HG02852 (cell line): ENCODE measurements around the gene CCDC3.

ENCODE experiments used
- ATAC-seq: cut with Tn5 transposase; IDR thresholded peaks from one replicate; pipeline ENCODE4 v1.9.1; 2021; ENCODE audit warnings: mild to moderate bottlenecking, moderate library complexity; ENCODE audit not compliant: unreplicated experiment

The CCDC3 gene

GRCh38 chr10:12965571-12965970 lies 35.9 kb downstream of the CCDC3 start:
- no peak for ATAC-seq

GRCh38 chr10:12962556-12962955 lies 39.0 kb downstream of the CCDC3 start:
- ATAC-seq = no peak

GRCh38 chr10:12961416-12962205 lies 39.9 kb downstream of the CCDC3 start:
- no peak for ATAC-seq

GRCh38 chr10:12960941-12961340 lies 40.6 kb downstream of the CCDC3 start:
- ATAC-seq = no peak

GRCh38 chr10:12960334-12960898 lies 41.1 kb downstream of the CCDC3 start:
- ATAC-seq = no peak

- ATAC-seq = no peak
Observed at GRCh38 chr10:12958546-12959110, 42.9 kb downstream of the CCDC3 start.

- no peak for ATAC-seq
Observed at GRCh38 chr10:12957081-12957480, 44.4 kb downstream of the CCDC3 start.

- no peak for ATAC-seq
Observed at GRCh38 chr10:12954866-12955265, 46.6 kb downstream of the CCDC3 start.

- no peak for ATAC-seq
Observed at GRCh38 chr10:12950583-12951128, 50.9 kb downstream of the CCDC3 start.

GRCh38 chr10:12949248-12949647 lies 52.3 kb downstream of the CCDC3 start:
- no peak for ATAC-seq

- ATAC-seq = no peak
Observed at GRCh38 chr10:12947741-12948140, 53.8 kb downstream of the CCDC3 start.

- no peak for ATAC-seq
Observed at GRCh38 chr10:12946372-12946771, 55.1 kb downstream of the CCDC3 start.

GRCh38 chr10:12945690-12946359 lies 55.7 kb downstream of the CCDC3 start:
- no peak for ATAC-seq

GRCh38 chr10:12944931-12945330 lies 56.6 kb downstream of the CCDC3 start:
- no peak for ATAC-seq

GRCh38 chr10:12943425-12943824 lies 58.1 kb downstream of the CCDC3 start:
- no peak for ATAC-seq

- no peak for ATAC-seq
Observed at GRCh38 chr10:12941966-12942365, 59.5 kb downstream of the CCDC3 start.

GRCh38 chr10:12940791-12941190 lies 60.7 kb downstream of the CCDC3 start:
- ATAC-seq = no peak

GRCh38 chr10:12938271-12938670 lies 63.2 kb downstream of the CCDC3 start:
- ATAC-seq = no peak

GRCh38 chr10:12937527-12937926 lies 64.0 kb downstream of the CCDC3 start:
- ATAC-seq = no peak

- no peak for ATAC-seq
Observed at GRCh38 chr10:12934777-12935176, 66.7 kb downstream of the CCDC3 start.

GRCh38 chr10:12929381-12929780 lies 72.1 kb downstream of the CCDC3 start:
- ATAC-seq = no peak
